ENCODE results near the gene BMERB1. TPM values are rescaled to one million over a fixed set of nuclear protein-coding genes. Genes with fewer than 3 reads are reported as not detected.

BMERB1 gene
- total RNA-seq, 1 donor from 2014 or later = 10.6 TPM

DNA sequence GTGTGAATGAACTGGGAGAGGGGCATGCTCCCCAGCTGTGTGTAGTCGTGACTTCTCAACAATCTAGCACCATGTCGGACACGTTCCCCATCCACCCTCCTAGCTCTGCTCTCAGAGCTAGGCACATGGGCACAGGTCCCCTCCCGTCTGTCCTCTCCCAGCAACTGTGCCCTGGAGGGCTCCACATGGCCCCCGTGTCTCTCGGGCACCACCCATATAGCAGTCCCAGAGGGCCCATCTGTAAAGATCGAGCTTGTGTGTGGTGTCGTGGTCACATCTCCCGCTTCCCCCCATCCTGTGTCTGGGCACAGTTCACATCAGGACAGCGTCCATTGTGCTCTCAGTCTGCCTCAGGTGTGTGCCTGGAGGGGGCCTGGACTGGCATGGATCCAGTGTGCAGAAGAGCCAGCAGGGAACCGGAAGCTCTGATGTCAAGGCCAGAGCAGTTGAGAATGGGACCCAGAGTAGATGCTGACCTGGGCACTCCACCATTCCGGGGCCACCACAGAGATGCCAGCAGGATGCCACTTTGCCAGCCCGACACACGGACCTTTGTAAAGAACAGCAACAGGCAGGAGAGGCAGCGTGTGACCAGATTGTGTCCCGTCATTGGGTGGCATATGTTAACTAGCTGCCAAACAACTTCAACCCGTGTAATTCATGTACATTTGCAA, 152.9 kb downstream of the BMERB1 start:
- intact Hi-C loops (cut with micrococcal nuclease) = no loop called here
- no peak for DNase-seq (ENCODE audit: low spot score)
- peaks cover 71% of the 10 kb centered on the region for H3K36me3 Mint-ChIP-seq (ENCODE audit: low read depth)
- H3K4me1 Mint-ChIP-seq (ENCODE audit: low read depth) = peaks cover 17% of the 10 kb centered on the region
- H3K4me3 Mint-ChIP-seq (ENCODE audit: low read depth) = no peak overlapping the region
- H3K27me3 Mint-ChIP-seq (ENCODE audit: low read depth) = no peaks in the 10 kb centered on the region
- H3K27ac Mint-ChIP-seq = no peak overlapping the region
- peaks cover 32% of the 10 kb centered on the region for H3K9me3 Mint-ChIP-seq

DNA sequence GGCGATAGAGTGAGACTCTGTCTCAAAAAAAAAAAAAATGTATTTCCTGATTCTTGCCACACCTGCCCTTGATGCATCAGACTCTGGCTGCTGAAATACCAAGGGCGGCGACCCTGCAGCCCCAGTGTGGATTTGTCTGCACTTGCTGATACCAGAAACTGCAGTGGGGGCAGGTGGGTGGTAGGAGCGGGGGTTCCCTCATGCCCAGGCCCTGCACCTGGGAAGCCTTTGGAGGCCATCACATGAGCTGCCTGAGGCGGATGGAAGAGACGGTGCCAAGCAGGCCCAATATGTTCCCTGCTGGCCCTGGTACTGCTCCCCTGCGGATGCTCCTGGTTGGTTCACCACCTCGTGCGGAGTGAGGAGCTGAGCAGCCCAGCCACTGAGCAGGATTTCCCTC, 157.9 kb downstream of the BMERB1 start:
- no peak overlapping the region for H3K27ac Mint-ChIP-seq
- H3K4me3 Mint-ChIP-seq (ENCODE audit: low read depth) = no peak overlapping the region
- intact Hi-C loops (cut with micrococcal nuclease) = no loop called here
- no peak for DNase-seq (ENCODE audit: low spot score)
- H3K4me1 Mint-ChIP-seq (ENCODE audit: low read depth) = peaks cover 23% of the 10 kb centered on the region
- H3K27me3 Mint-ChIP-seq (ENCODE audit: low read depth) = no peaks in the 10 kb centered on the region
- peaks cover 7% of the 10 kb centered on the region for H3K9me3 Mint-ChIP-seq
- peaks cover 69% of the 10 kb centered on the region for H3K36me3 Mint-ChIP-seq (ENCODE audit: low read depth)

DNA sequence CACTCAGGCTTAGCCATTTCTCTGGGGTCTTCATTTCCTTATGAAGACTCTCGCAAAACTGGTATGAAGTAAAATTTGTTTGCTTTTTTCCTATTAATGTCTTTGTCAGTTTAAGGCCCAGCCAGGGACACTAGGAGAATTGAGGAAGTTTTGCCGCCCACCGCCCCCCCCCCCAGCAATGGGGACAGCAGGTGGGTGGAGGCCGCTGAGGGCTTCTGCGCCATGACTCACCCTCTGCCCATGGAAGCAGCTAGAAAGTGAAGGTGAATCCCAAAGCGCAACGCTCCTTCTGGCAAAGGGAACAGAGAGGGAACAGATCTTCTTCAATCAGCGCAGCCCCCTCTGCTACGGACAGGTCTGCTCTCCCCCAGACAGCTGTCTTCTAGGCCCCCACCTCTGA, 158.8 kb downstream of the BMERB1 start:
- Mint-ChIP-seq H3K4me3 (ENCODE audit: low read depth) (no peak overlapping the region), H3K36me3 (ENCODE audit: low read depth) (peaks cover 66% of the 10 kb centered on the region), H3K27me3 (ENCODE audit: low read depth) (no peaks in the 10 kb centered on the region), H3K4me1 (ENCODE audit: low read depth) (peaks cover 23% of the 10 kb centered on the region), H3K9me3 (peaks cover 1% of the 10 kb centered on the region), H3K27ac (no peak overlapping the region)
- no peak for DNase-seq (ENCODE audit: low spot score)
- intact Hi-C loops (cut with micrococcal nuclease) = no loop called here

DNA sequence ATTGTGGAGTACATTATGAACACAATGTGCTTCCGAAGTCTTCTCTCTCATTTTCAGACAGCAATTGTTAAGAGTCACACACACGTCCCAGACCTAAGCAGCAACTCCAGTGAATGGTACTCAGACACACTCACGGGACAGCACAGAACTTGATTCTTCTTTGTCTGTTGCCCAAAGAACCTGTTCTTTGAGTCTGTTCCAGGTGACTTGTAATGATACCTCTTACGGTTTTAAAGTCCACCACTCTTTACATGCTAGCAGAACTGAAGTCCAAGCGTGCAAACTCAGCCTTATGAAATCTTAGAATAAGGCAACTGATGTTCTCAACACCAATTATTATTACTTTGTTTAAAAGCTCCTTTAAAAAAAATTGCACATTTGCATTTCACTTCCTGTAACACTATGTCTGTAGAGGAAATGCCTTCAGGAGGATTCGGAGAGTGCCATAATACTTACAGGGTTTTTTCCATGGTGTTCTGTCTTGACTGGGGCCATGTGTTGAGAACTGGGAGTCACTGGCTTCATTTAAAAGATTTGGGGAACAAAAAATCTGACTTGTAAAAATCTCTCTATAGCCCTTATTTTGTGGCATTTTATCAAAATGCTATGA, 160.4 kb downstream of the BMERB1 start:
- no peaks in the 10 kb centered on the region for H3K9me3 Mint-ChIP-seq
- no peaks in the 10 kb centered on the region for H3K27me3 Mint-ChIP-seq (ENCODE audit: low read depth)
- H3K27ac Mint-ChIP-seq = peak overlapping the region; percentile 48
- H3K4me3 Mint-ChIP-seq (ENCODE audit: low read depth) = no peak overlapping the region
- peaks cover 24% of the 10 kb centered on the region for H3K4me1 Mint-ChIP-seq (ENCODE audit: low read depth)
- intact Hi-C loops (cut with micrococcal nuclease) = no loop called here
- DNase-seq (ENCODE audit: low spot score) = no peak
- H3K36me3 Mint-ChIP-seq (ENCODE audit: low read depth) = peaks cover 67% of the 10 kb centered on the region

DNA sequence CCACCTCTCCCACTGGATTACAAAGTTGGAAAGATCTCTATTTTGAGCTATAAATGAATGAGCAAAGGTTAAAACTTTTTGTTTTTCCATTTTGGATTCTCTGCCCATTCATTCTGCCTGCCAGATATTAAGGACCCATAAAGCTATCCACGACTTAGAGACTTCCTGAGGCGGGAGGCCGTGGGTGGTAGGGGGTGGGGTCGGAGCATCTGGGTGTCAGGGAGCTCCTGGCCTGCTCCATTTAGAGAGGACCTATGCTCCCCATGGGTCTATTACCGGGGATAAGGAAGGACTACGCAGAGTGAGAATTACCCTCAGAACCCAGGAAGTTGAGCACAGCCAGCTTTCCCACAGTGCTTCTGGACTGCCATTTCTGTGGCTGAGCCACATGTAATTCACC, 162.7 kb downstream of the BMERB1 start:
- no peak for DNase-seq (ENCODE audit: low spot score)
- Mint-ChIP-seq H3K27ac (no peak overlapping the region), H3K4me3 (ENCODE audit: low read depth) (no peak overlapping the region), H3K36me3 (ENCODE audit: low read depth) (peaks cover 80% of the 10 kb centered on the region), H3K9me3 (no peaks in the 10 kb centered on the region), H3K27me3 (ENCODE audit: low read depth) (no peaks in the 10 kb centered on the region), H3K4me1 (ENCODE audit: low read depth) (peaks cover 14% of the 10 kb centered on the region)
- intact Hi-C loops (cut with micrococcal nuclease) = no loop called here

DNA sequence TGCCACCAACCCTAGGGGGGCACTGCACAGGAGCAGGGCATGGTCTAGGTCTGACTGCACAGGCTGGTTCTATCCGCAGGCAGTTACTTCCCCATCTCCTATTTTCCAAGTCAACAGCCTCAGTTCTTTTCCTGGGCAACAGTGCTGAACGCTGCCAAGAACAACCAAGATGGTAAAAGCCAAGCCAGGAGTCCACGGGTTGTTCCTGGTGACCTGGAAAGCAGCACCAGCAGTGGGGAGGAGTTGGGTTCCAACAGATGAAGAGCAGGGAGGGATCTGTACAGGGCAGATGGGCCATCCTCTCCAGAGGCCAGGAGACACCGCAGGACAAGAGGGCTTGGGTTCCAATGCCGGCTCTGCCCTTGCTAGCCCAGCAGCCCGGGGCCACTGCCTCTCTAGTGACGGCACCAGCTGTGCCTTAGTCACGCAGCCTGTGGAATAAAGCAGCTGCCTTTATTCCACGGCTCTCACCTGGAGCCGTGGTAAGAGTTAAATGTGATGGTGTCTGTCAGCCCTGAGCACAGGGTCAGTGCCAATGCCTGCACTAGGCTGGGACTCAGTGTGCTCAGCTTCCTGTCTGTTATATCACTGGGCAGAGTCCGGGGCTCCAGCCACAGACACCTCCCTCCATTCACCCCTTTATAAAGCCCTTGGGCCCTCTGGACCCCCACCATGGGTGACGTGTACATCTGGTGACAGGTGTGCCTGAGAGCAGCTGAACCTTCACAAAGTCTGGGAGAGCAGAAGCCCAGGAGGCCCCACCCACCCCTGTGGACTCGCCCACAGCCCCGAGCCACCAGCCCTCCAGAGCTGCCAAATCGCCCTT, 163.6 kb downstream of the BMERB1 start:
- Mint-ChIP-seq H3K9me3 (no peaks in the 10 kb centered on the region), H3K36me3 (ENCODE audit: low read depth) (peaks cover 87% of the 10 kb centered on the region)
- intact Hi-C loops (cut with micrococcal nuclease) = no loop called here

DNA sequence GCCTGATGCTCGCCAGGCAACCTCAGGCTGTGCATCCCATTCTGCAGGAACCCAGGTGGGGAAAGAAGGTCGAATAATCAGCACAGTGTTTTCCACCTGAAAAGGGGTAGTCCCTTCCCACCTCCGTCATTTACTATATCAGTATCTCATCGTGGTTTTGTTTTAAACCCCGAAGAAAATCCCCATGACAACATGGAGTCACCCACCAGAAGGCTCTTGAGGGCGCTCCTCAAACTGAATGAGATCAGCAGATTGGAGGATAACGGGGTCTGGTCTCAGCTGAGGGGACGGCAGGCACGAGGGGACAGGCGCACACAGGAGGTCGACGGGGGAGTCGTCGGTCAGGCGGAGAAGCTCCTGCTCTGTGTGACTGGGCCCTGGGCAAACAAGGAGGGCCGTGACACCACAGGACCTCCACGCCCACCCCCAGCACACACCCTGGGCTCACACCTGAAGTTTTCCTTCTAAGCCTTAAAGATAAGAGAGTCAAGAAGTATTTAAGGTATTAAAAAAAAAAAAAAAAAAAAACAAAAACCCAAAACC, 164.3 kb downstream of the BMERB1 start:
- H3K27ac Mint-ChIP-seq = peak overlapping the region; percentile 93
- H3K9me3 Mint-ChIP-seq = no peaks in the 10 kb centered on the region
- DNase-seq (ENCODE audit: low spot score) = no peak
- H3K36me3 Mint-ChIP-seq (ENCODE audit: low read depth) = peaks cover 87% of the 10 kb centered on the region
- peaks cover 10% of the 10 kb centered on the region for H3K4me1 Mint-ChIP-seq (ENCODE audit: low read depth)
- H3K27me3 Mint-ChIP-seq (ENCODE audit: low read depth) = no peaks in the 10 kb centered on the region
- intact Hi-C loops (cut with micrococcal nuclease) = no loop called here
- H3K4me3 Mint-ChIP-seq (ENCODE audit: low read depth) = no peak overlapping the region

More for the DNA sequence above, 163.6 kb downstream of the BMERB1 start:
- DNase-seq (ENCODE audit: low spot score) = no peak
- Mint-ChIP-seq H3K27ac (peak overlapping the region; percentile 93), H3K4me1 (ENCODE audit: low read depth) (peaks cover 10% of the 10 kb centered on the region), H3K4me3 (ENCODE audit: low read depth) (no peak overlapping the region), H3K27me3 (ENCODE audit: low read depth) (no peaks in the 10 kb centered on the region)

DNA sequence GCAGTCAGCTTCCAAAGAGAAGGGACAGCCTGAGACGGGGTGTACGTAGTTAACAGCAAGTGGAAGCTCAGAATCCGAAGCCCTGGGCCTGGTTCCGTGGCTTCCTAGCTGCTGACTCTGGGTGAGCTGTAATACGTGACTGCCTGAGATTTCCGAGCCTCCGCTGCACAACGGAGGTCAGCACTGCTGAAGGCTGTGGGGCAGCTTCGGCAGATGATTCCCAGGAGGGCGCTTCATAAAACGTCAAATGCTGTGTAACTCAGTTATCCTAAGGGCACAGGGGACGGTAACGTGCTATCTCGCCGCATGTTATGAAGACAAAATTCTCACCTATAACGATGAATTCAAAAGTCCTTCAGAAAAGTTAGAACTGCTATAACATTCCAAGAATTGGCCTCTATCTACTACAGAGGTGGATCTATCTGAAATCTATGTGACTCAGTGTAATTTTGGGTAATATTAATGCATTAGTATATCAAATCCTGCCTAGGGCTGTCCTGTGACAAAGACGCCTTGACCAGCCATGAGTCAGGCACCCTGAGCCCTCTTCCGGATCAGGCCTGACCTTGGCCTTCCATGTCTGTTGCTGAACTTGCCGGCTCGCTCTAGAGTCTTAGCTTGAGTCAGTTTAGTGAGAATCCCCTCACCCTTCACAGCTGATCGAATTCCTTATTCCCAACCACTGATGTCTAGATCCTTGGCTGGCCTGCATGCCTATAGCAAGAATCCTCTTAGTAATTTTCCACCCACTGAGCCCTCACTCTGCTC, 165.1 kb downstream of the BMERB1 start:
- Mint-ChIP-seq H3K27ac (no peak overlapping the region), H3K36me3 (ENCODE audit: low read depth) (peaks cover 85% of the 10 kb centered on the region), H3K4me1 (ENCODE audit: low read depth) (peaks cover 10% of the 10 kb centered on the region), H3K4me3 (ENCODE audit: low read depth) (no peak overlapping the region), H3K27me3 (ENCODE audit: low read depth) (no peaks in the 10 kb centered on the region), H3K9me3 (no peaks in the 10 kb centered on the region)
- intact Hi-C loops (cut with micrococcal nuclease) = no loop called here
- no peak for DNase-seq (ENCODE audit: low spot score)

DNA sequence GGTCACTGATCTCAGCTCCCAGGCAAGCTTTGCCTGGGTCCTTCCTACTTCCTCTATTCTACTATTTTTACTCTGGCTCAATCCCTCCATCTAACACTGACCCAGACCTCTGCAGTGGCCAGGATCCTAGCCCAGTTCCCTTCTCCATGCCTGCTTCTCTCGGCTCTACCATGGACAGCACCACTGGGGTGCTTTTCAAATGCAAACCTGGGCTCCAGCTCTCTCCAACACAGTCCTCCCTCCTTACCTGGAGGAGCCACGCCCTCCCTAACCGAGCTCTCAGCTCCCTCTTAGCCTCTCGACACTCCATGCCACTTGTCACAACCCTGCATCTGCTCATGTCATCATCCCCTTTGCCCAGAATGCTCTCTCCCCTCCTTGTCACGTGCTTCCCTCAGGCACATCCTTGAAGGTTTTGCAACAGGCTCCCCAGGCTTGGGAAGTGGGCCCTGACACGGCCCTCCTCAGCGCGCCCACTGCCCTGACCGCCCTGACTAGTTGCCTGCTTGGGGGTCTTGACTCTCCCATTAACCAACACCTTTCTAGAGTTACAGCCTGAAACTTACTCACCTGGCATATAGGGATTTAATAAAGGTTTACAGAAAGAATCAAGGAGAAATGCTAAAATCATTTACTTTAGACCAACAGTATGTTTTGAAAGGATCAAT, 167.0 kb downstream of the BMERB1 start:
- intact Hi-C loops (cut with micrococcal nuclease) = no loop called here
- H3K4me3 Mint-ChIP-seq (ENCODE audit: low read depth) = no peak overlapping the region
- no peaks in the 10 kb centered on the region for H3K9me3 Mint-ChIP-seq
- peak overlapping the region; percentile 7 for H3K27ac Mint-ChIP-seq
- no peak for DNase-seq (ENCODE audit: low spot score)
- H3K4me1 Mint-ChIP-seq (ENCODE audit: low read depth) = peaks cover 4% of the 10 kb centered on the region
- peaks cover 71% of the 10 kb centered on the region for H3K36me3 Mint-ChIP-seq (ENCODE audit: low read depth)
- H3K27me3 Mint-ChIP-seq (ENCODE audit: low read depth) = no peaks in the 10 kb centered on the region

DNA sequence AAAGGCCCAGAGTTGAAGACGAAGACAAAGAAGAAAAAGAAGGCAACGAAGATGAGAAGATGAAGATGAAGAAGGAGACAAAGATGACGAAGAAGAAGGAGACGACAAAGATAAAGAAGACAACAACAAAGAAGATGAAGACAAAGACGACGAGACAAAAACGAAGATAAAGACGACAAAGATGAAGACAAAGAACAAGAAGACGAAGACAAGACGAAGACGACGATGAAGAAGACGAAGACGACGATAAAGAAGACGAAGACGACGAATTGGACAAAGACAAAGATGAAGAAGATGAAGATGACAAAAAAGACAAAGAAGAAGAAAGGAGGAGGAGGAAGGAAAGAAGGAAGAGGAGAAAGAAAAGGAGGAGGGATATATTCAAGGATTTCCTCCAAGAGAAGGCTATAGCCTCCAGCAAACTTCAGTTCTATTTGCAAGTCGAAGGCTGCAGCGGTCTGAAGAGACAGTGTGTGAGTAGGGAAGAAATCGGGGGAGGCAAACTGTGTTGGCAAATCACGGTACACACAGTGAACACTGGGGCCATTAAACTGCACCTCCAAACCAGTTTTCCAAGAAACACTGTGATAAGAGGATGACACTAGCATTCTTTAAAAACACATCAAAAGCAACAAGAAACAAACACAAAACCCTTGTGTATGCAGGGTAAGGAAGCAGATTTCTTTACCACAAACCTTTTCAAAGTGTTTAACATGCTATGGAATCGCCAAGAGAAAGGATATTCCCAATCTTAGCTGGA, 168.1 kb downstream of the BMERB1 start:
- no peak for DNase-seq (ENCODE audit: low spot score)
- no peak overlapping the region for H3K27ac Mint-ChIP-seq
- H3K4me3 Mint-ChIP-seq (ENCODE audit: low read depth) = no peak overlapping the region
- H3K36me3 Mint-ChIP-seq (ENCODE audit: low read depth) = peaks cover 69% of the 10 kb centered on the region
- intact Hi-C loops (cut with micrococcal nuclease) = no loop called here
- H3K27me3 Mint-ChIP-seq (ENCODE audit: low read depth) = no peaks in the 10 kb centered on the region
- H3K4me1 Mint-ChIP-seq (ENCODE audit: low read depth) = peaks cover 4% of the 10 kb centered on the region
- H3K9me3 Mint-ChIP-seq = no peaks in the 10 kb centered on the region

DNA sequence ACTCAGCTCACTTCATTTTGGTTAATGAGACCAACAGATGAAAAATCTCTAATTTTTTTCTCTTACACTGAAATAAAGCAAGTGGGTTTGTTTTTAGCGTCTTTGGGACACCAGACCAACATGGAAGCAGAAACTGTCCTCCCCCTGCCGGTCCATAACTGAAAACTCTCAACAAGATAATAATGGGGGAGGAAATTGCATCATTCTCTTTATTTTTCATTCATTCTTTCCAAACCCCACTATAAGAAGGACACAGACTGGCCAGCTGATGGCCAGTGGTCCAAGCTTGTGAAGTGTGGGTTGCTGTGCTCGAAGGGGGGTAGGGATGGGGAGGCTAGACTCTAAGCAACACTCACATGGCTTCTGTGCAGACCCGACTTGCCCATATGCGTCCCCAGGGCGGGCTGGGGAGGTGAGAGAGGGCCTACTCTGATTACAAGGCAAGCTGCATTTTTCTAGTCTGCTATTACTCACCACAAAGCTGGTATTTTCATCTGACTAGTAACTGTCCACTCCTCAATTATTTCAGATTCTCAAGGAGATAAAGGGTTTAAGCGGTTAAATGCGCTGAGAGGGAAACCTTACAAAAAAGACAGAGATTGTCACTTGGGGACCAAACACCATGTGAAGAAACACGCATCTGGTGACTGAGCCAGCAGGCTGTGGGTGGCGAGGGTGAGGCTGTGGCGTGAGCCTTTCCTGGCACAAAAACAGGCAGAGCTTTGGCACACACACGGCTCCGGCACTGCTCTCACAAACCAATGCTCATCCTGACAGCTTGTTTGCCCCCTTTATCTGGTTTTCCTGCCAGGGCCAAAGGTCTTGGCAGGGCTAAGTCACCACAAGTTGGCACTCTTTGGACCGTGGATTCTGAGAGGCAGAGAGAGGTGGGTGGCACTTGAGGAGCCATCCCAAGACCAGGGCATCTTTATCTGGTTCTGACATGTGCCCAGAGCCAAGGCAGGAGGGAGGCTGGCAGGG, 170.4 kb downstream of the BMERB1 start:
- no peaks in the 10 kb centered on the region for H3K4me1 Mint-ChIP-seq (ENCODE audit: low read depth)
- no peak for DNase-seq (ENCODE audit: low spot score)
- H3K27me3 Mint-ChIP-seq (ENCODE audit: low read depth) = no peaks in the 10 kb centered on the region
- intact Hi-C loops (cut with micrococcal nuclease) = no loop called here
- H3K27ac Mint-ChIP-seq = no peak overlapping the region
- no peak overlapping the region for H3K4me3 Mint-ChIP-seq (ENCODE audit: low read depth)
- peaks cover 72% of the 10 kb centered on the region for H3K36me3 Mint-ChIP-seq (ENCODE audit: low read depth)
- H3K9me3 Mint-ChIP-seq = no peaks in the 10 kb centered on the region

All from activated T-helper 2 cell treated with anti-CD3 and anti-CD28 coated beads, Interferon-gamma antibody, Interleukin-2, Interleukin-4, amounts not matched to agents 10 μg/mL and 5 μg/mL and 100 μg/mL, durations not matched to agents 14 hours and 24 hours and 36 hours (primary cell).